Right lobe of liver (tissue), 4 donors: ENCODE data around the gene RFTN2.

Source experiments
- POLR2A ChIP-seq: fragments of 450-650 bp; IDR thresholded peaks from one replicate; pipeline ENCODE4 v1.6.1; 2017; ENCODE audit warnings: antibody characterized with exemption, mild to moderate bottlenecking
- TF ChIP-seq, protein P1 (sequence below), 4 donors: fragments of 200-600 bp in 3 of 4; fragments of 450-650 bp in 1 of 4; IDR thresholded peaks; one replicate each; pipeline versions ENCODE4 v1.5.1 to v1.8.0; 2016 to 2022; ENCODE audit warnings: antibody characterized with exemption in 4 of 4, mild to moderate bottlenecking in 2 of 4
- donor health status: DM: no; HTN: no; CAD: no.
- donor health status: DM: no; HTN: no; CAD: no.
- donor health status: DM: no; HTN: yes; CAD: no.

DNA sequence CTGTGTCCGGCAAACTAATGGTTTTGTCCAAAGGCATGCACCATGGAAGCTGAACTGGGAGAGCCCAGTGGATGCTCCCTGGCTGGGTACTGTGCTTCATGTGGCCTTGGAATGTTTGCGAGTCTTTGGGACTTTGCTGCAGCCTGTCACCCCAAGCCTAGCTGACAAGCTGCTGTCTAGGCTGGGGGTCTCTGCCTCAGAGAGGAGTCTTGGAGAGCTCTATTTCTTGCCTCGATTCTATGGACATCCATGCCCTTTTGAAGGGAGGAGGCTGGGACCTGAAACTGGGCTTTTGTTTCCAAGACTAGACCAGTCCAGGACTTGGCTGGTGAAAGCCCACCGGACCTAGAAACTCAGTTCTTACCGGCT, 31.4 kb upstream of the RFTN2 start:
- TF ChIP-seq, protein P1, sequence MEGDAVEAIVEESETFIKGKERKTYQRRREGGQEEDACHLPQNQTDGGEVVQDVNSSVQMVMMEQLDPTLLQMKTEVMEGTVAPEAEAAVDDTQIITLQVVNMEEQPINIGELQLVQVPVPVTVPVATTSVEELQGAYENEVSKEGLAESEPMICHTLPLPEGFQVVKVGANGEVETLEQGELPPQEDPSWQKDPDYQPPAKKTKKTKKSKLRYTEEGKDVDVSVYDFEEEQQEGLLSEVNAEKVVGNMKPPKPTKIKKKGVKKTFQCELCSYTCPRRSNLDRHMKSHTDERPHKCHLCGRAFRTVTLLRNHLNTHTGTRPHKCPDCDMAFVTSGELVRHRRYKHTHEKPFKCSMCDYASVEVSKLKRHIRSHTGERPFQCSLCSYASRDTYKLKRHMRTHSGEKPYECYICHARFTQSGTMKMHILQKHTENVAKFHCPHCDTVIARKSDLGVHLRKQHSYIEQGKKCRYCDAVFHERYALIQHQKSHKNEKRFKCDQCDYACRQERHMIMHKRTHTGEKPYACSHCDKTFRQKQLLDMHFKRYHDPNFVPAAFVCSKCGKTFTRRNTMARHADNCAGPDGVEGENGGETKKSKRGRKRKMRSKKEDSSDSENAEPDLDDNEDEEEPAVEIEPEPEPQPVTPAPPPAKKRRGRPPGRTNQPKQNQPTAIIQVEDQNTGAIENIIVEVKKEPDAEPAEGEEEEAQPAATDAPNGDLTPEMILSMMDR (IDR thresholded peaks at IDR 0.05): no peak
- no peak for TF ChIP-seq POLR2A
